A673 (cell line): ENCODE measurements around the gene STK32A. TPM values are rescaled to one million over a fixed set of nuclear protein-coding genes. Genes with fewer than 3 reads are reported as not detected.

Experiments
- BruUV-seq: library from RNA; stranded (reverse); fragments of 400-500 nt; replicated peaks from 2 replicates; lab custom pipeline; 2021; lab: Mats Ljungman, UMichigan
- CTCF ChIA-PET: fragments of 300-600 bp; sonication (Branson Sonifier 250); formaldehyde crosslinking; loops from one replicate; lab custom pipeline; 2022; ENCODE audit warnings: antibody characterized with exemption; lab: Charles Lee
- POLR2A ChIA-PET: fragments of 300-600 bp; sonication (Branson Sonifier 250); formaldehyde crosslinking; loops from one replicate; lab custom pipeline; 2022; ENCODE audit warnings: antibody characterized with exemption; ENCODE audit not compliant: low non-redundant PET; lab: Charles Lee
- DNase-seq: peaks from one replicate; pipeline ENCODE4 v3.0.0-alpha.2; 2015; ENCODE audit warnings: low spot score
- H3K27ac ChIP-seq: fragments of 200-600 bp; sonication (generic); 2 replicates; pipeline ENCODE4 v1.5.1; 2016; ENCODE audit warnings: mixed run types, low read depth, mild to moderate bottlenecking, mixed read lengths, antibody characterized with exemption, low read length; ENCODE audit not compliant: poor library complexity, severe bottlenecking
- H3K27me3 ChIP-seq: fragments of 200-600 bp; sonication (generic); replicated peaks from 2 replicates; pipeline ENCODE4 v1.6.1; 2017; ENCODE audit warnings: mixed run types, low read depth, mild to moderate bottlenecking, mixed read lengths, antibody characterized with exemption, low read length; ENCODE audit not compliant: insufficient read depth, poor library complexity
- H3K36me3 ChIP-seq: fragments of 200-600 bp; sonication (generic); 2 replicates; pipeline ENCODE4 v1.6.1; 2016; ENCODE audit warnings: mixed run types, mild to moderate bottlenecking, mixed read lengths, antibody characterized with exemption, low read length; ENCODE audit not compliant: insufficient read depth, poor library complexity, severe bottlenecking
- H3K4me1 ChIP-seq: fragments of 200-600 bp; sonication (generic); 2 replicates; pipeline ENCODE4 v1.6.1; 2017; ENCODE audit warnings: mixed run types, mild to moderate bottlenecking, mixed read lengths, antibody characterized with exemption, low read length; ENCODE audit not compliant: insufficient read depth, poor library complexity, severe bottlenecking
- H3K4me3 ChIP-seq: fragments of 200-600 bp; sonication (generic); 2 replicates; pipeline ENCODE4 v1.5.1; 2016; ENCODE audit warnings: low read depth, mixed run types, mild to moderate bottlenecking, mixed read lengths, low read length; ENCODE audit not compliant: poor library complexity, severe bottlenecking
- H3K9me3 ChIP-seq: fragments of 200-600 bp; sonication (generic); 2 replicates; pipeline ENCODE4 v1.6.1; 2016; ENCODE audit warnings: mixed run types, low read depth, mild to moderate bottlenecking, mixed read lengths, antibody characterized with exemption, low read length; ENCODE audit not compliant: poor library complexity, severe bottlenecking
- EZH2 ChIP-seq: fragments of 200-600 bp; sonication (generic); IDR thresholded peaks from 2 replicates; pipeline ENCODE4 v1.6.1; 2017; ENCODE audit warnings: borderline replicate concordance, low read depth, mild to moderate bottlenecking, mixed read lengths, antibody characterized with exemption, low read length; ENCODE audit not compliant: poor library complexity, severe bottlenecking
- intact Hi-C: fragments of 100-400 bp; cut with micrococcal nuclease; formaldehyde crosslinking; loops from one replicate; pipeline ENCODE4 v1.10.0; 2022; ENCODE audit not compliant: unreplicated experiment
- total RNA-seq: library from RNA; stranded (reverse); gene quantifications from 2 replicates; pipeline ENCODE4 v1.2.3, GENCODE V29; 2021
- TF ChIP-seq, protein P1 (sequence below): fragments of 300-800, 200-600 bp; sonication (generic); conservative IDR thresholded peaks from 2 replicates; pipeline ENCODE4 v1.5.1; 2017; ENCODE audit warnings: low read depth, mild to moderate bottlenecking, antibody characterized with exemption, low read length, moderate library complexity, mixed read lengths

The STK32A gene
- total RNA-seq, 1 experiment from 2014 or later = not detected

DNA sequence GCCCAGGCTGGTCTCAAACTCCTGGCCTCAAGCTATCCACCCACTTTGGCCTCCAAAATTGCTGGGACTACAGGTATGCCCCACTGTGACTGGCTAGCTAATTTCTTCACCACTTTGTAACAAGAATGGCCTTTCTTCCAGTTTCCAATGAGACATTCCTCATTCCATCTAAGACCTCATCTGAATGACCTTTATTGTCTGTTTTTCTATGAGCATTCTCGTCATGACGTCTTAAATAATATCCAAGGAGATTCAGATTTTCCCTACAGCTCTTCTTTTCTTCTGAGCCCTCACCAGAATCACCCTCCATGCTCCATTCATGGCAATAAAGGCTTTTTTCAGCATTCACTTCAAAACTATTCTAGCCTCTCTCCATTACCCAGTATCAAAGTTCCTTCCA is 30.2 kb upstream of the STK32A start:
- ChIA-PET CTCF (no interaction called here), POLR2A (no interaction called here)
- no peak overlapping the region for H3K27ac ChIP-seq
- no TSS peak for BruUV-seq
- intact Hi-C loops = no loop called here
- DNase-seq = no peak
- H3K27me3 ChIP-seq = peaks cover 51% of the 10 kb centered on the region
- H3K36me3 ChIP-seq = no peaks in the 10 kb centered on the region
- no peaks in the 10 kb centered on the region for H3K9me3 ChIP-seq
- H3K4me1 ChIP-seq = no peaks in the 10 kb centered on the region
- no peak overlapping the region for H3K4me3 ChIP-seq
- TF ChIP-seq, protein P1, sequence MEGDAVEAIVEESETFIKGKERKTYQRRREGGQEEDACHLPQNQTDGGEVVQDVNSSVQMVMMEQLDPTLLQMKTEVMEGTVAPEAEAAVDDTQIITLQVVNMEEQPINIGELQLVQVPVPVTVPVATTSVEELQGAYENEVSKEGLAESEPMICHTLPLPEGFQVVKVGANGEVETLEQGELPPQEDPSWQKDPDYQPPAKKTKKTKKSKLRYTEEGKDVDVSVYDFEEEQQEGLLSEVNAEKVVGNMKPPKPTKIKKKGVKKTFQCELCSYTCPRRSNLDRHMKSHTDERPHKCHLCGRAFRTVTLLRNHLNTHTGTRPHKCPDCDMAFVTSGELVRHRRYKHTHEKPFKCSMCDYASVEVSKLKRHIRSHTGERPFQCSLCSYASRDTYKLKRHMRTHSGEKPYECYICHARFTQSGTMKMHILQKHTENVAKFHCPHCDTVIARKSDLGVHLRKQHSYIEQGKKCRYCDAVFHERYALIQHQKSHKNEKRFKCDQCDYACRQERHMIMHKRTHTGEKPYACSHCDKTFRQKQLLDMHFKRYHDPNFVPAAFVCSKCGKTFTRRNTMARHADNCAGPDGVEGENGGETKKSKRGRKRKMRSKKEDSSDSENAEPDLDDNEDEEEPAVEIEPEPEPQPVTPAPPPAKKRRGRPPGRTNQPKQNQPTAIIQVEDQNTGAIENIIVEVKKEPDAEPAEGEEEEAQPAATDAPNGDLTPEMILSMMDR = no peak
- no peak for TF ChIP-seq EZH2

DNA sequence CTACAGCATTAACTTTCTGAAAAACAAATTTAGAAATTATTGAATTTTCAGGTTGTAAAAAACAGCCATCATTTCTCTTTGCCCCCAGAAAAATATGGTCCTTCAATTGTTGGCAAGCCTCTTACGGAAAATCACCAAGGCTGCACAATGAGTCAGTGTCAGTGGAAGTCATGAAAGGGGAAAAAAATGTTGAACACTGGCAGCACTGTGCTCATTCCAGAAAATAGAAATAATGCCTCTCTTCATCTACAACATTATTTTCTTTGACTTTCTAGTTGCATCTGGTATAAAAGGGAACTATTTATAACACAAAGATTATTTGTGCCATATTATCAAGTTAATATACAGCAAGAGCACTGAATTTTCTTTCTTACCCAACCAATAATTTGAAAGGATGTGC is 26.7 kb upstream of the STK32A start:
- no peak for DNase-seq
- ChIA-PET POLR2A (no interaction called here), CTCF (no interaction called here)

DNA sequence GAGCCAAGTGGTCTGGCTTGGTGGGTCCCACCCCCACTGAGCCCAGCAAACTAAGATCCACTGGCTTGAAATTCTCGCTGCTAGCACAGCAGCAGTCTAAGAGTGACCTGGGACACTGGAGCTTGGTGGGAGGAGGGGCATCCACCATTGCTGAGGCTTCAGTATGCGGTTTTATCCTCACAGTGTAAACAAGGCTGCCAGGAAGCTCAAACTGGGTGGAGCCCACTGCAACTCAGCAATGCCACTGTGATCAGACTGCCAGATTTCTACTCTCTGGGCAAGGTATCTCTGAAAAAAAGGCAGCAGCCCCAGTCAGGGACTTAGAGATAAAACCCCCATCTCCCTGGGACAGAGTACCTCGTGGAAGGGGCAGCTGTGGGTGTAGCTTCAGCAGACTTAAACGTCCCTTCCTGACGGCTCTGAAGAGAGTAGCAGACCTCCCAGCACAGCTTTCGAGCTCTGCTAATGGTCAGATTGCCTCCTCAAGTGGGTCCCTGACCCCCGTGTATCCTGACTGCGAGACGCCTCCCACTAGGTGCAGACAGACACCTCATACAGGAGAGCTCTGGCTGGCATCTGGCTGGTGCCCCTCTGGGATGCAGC is 18.2 kb upstream of the STK32A start:
- peaks cover 13% of the 10 kb centered on the region for H3K27me3 ChIP-seq
- TF ChIP-seq, protein P1 = no peak
- TF ChIP-seq EZH2 = no peak
- POLR2A ChIA-PET = interaction anchor here (0.6 kb wide), 1 partner anchor 1077 kb away, joined by 4 read pairs; no protein-coding TSS in a partner anchor
- intact Hi-C loops = no loop called here
- H3K4me1 ChIP-seq = no peaks in the 10 kb centered on the region
- H3K4me3 ChIP-seq = no peak overlapping the region
- no TSS peak for BruUV-seq
- H3K27ac ChIP-seq = no peak overlapping the region
- H3K36me3 ChIP-seq = no peaks in the 10 kb centered on the region
- DNase-seq = no peak
- H3K9me3 ChIP-seq = no peaks in the 10 kb centered on the region
- CTCF ChIA-PET = no interaction called here

More for the DNA sequence above, 26.7 kb upstream of the STK32A start:
- Histone ChIP-seq H3K4me1 (no peaks in the 10 kb centered on the region), H3K27ac (no peak overlapping the region), H3K36me3 (no peaks in the 10 kb centered on the region), H3K27me3 (peaks cover 24% of the 10 kb centered on the region), H3K9me3 (no peaks in the 10 kb centered on the region), H3K4me3 (no peak overlapping the region)
- intact Hi-C loops = no loop called here
- TF ChIP-seq, protein P1 = no peak
- no peak for TF ChIP-seq EZH2
- BruUV-seq = no TSS peak
